ENCODE measurements around the gene CH25H. TPM values are rescaled to one million over a fixed set of nuclear protein-coding genes. Genes with fewer than 3 reads are reported as not detected.
"Not testable (repeated sequence)": the region's sequence is repeated elsewhere in the genome, so short reads cannot be mapped to it uniquely, and the experiment has no call there.

The CH25H gene
- polyA plus RNA-seq, 3 donors, result 0.11 to 0.22 (median 0.13) TPM

- DNase-seq (ENCODE audit: low read depth in 3 of 3, low spot score in 2 of 3), result no peak
Observed at GRCh38 chr10:89203237-89203636, 3.9 kb downstream of the CH25H start.

GRCh38 chr10:89202033-89202425, 5.1 kb downstream of the CH25H start:
- DNase-seq (ENCODE audit: low read depth in 3 of 3, low spot score in 2 of 3), result no peak

DNA sequence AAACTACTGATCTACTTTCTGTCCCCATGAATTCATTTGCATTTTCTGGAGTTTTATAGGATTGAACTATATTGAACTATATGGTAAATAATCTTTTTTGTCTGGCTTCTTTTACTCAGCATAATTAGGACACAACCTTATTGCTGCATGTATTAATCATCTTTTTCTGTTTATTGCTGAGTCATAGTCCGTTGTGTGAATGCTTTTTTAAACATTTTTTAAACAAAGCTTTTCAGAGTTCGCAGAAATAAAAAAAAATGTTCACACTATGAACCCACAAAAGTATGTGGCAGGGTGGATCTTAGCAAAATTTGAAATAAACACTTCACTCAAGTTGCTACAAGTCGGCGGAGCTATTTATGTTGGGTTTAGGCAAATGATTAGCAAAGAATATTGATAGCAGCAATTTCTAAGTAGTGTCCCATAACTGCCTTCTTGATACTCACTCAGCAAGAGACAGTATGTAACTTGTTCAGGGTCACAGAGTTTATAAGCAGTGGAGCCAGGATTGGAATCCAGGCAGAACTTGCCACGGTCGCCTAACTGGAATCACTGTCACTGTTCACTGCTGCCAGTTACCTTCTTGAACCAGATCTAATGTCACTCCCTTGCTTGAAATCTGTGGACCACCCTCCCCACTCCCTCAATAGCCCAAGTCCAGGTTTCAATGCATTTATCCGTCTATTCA, 5.6 kb downstream of the CH25H start:
- no peak for DNase-seq (ENCODE audit: low read depth in 3 of 3, low spot score in 2 of 3)

DNA sequence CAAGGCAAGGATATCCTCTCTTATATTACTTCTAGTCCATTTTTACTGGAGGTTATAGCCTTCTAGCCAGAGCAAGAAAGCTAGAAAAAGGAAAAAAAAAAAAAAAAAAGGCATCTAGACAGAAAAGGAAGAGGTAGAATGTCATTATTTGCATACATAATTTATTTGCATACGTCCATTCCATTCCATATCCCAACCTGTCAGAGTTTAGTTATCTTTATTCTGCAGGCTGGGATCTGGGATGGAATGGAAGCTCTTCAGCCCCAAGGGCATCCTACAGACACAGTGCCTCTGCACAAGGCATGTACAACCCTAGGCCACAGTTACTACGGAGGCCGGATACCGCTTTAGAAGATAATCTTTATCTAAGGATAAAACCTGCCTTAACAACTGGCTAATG, 9.6 kb downstream of the CH25H start:
- no peak for DNase-seq (ENCODE audit: low read depth in 3 of 3, low spot score in 2 of 3)

DNA sequence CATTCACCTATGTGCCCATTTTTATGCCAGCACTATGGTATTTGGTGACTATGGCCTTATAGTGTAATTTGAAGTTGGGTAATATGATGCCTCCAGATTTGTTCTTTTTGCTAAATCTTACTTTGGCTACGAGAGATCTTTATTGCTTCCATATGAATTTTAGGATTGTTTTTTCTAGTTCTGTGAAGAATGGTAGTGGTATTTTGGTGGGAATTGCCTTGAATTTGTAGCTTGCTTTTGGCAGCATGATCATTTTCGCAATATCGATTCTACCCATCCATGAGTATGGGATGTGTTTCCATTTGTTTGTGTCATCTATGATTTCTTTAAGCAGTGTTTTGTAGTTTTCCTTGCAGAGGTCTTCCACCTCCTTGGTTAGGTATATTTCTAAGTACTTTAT, 15.8 kb downstream of the CH25H start:
- not testable (repeated sequence) for DNase-seq (ENCODE audit: low read depth in 3 of 3, low spot score in 2 of 3)

DNA sequence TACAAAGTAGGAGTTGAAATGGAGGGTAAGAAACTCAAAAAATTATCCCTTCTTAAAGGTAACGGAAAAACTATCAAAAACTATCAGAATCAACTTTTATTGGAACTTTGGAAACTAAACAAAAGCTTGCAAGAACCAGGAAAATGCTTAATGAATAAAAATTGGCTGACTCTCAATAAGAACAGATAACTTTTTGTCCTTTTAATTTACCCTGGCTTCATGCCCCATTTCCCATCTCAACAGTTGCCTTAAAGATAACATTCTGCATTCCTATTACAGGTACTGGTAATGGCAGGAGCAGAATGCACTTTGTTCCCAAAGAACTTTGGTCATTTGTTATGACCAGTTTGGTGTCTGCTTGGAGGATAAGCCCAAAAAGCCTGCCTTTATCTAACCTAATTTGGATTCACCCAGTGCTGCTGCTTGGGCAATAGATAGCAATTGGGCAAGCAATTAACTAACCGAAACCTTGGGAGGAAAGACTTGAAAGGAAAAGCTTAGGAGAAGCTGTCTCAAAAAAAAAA, 17.8 kb downstream of the CH25H start:
- no peak for DNase-seq (ENCODE audit: low read depth in 3 of 3, low spot score in 2 of 3)

- DNase-seq (ENCODE audit: low read depth in 3 of 3, low spot score in 2 of 3), result no peak
Observed at GRCh38 chr10:89185658-89186057, 21.5 kb downstream of the CH25H start.

GRCh38 chr10:89184638-89185037, 22.5 kb downstream of the CH25H start:
- no peak for DNase-seq (ENCODE audit: low read depth in 3 of 3, low spot score in 2 of 3)

- no peak for DNase-seq (ENCODE audit: low read depth in 3 of 3, low spot score in 2 of 3)
Observed at GRCh38 chr10:89183571-89183970, 23.5 kb downstream of the CH25H start.

DNA sequence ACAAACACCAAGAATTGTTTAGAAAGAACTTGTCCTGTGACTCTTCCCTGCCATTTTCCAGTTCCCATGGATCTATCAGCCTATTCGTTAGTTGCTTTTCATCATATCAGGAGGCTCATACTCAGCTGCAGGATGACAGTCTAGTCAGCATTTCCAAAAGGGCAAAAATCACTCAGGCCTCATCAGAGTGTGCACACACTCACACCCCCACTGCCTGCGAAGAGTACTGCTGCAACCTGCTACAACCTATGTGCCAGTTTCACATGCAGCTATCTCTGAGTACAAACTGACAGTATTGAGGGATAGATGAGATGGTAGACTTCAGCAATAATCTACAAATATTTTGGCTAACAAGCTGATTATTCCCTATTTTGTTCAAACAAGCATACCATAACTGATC, 24.2 kb downstream of the CH25H start:
- no peak for DNase-seq (ENCODE audit: low read depth in 3 of 3, low spot score in 2 of 3)

DNA sequence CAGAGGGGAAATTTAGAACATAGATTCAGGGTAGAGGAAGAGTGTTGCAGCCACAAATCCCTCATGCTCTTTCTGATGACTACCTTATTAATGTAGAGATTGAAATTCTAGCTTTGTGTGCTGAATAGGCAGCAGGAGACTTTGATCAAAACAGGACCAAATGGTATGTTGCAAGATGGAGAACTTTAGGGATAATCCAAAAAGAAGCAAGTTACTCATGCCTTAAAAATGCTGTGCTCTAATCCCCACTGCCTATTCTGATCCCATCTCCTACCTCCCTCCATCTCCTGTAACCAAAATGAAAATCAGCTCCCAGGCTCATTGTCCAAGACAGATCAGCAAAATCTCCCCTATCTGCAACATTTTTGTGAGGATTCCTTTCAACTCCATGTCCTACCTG, 31.3 kb downstream of the CH25H start:
- no peak for DNase-seq (ENCODE audit: low read depth in 3 of 3, low spot score in 2 of 3)

DNA sequence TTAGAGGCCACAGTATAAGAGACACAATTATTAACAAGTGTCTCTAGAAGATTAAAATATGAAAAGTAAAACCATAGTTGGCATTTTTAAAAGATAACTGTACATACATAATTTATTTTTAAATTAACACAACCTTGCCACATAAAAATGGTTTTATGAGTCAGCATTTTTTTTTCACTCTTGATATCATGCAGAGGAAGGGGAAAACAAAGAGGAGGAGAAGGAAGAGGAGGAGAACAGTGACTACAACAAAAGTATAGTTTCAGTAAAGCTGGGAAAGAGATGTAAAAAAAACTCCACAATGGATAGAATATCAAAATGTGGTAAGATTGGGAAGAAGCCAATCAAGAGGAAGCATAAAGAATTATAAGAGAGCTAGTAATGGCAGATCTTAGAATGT, 34.0 kb downstream of the CH25H start:
- no peak for DNase-seq (ENCODE audit: low read depth in 3 of 3, low spot score in 2 of 3)

DNA sequence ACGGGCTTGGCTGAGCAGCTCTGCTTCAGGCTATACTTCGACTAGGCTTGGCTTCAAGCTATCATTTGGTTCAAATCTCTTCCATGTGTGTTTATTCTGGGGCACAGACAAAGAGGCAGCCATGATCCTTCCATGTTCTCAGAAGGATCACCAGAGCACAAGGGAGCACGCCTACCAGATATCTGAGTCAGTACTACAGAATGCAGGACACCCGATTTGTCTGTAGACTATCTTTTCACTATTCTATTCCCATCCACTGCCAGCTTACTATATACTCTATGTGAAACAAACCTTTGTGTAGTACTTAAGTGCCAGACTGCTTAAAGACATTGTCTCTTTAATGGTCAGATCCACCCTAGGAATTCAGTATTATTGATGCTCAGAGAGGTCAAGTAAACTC, 35.1 kb downstream of the CH25H start:
- DNase-seq (ENCODE audit: low read depth in 3 of 3, low spot score in 2 of 3), result no peak

GRCh38 chr10:89171263-89171872, 35.7 kb downstream of the CH25H start:
- DNase-seq (ENCODE audit: low read depth in 3 of 3, low spot score in 2 of 3), result no peak

- not testable (repeated sequence) for DNase-seq (ENCODE audit: low read depth in 3 of 3, low spot score in 2 of 3)
Observed at GRCh38 chr10:89168354-89168900, 38.7 kb downstream of the CH25H start.

DNA sequence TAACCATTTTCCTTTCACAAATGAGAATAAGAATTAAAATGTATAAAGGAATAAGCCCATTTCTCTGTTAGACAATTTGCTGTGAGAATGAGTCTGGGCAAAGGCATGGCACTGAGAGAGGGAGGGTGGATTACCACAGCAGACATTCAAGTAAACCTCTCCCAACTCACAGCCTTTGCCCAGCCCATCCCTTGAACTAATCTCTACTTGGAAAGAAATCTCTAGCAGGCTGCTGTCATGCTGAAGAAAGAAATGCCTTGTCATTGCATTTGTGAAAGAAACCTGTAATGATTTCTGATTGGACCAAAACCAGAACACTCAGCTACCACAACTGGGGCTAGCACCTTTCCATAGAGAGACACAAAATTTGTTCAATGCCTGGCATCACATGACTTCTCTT, 39.2 kb downstream of the CH25H start:
- no peak for DNase-seq (ENCODE audit: low read depth in 3 of 3, low spot score in 2 of 3)

GRCh38 chr10:89165923-89166322, 41.2 kb downstream of the CH25H start:
- no peak for DNase-seq (ENCODE audit: low read depth in 3 of 3, low spot score in 2 of 3)

DNA sequence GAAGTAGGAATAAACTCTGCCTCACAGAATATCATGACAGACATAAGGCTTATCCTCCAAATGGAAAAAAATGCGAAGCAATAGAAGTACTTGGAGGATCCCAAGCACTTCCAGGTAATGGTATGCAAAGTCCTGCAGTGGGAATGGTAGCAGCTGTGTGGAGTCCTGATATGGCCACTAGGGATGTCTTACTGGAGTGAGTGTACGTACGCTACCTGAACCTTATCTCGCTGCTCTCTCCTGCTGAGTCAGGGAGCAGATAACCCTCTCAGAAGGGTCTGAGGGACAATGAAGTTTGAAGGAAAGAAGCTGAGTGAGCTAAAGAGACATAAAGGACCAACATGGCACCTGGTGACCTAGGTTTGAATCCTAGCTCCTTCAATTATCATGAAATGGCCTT, 42.2 kb downstream of the CH25H start:
- no peak for DNase-seq (ENCODE audit: low read depth in 3 of 3, low spot score in 2 of 3)

- no peak for DNase-seq (ENCODE audit: low read depth in 3 of 3, low spot score in 2 of 3)
Observed at GRCh38 chr10:89164080-89164479, 43.0 kb downstream of the CH25H start.

DNA sequence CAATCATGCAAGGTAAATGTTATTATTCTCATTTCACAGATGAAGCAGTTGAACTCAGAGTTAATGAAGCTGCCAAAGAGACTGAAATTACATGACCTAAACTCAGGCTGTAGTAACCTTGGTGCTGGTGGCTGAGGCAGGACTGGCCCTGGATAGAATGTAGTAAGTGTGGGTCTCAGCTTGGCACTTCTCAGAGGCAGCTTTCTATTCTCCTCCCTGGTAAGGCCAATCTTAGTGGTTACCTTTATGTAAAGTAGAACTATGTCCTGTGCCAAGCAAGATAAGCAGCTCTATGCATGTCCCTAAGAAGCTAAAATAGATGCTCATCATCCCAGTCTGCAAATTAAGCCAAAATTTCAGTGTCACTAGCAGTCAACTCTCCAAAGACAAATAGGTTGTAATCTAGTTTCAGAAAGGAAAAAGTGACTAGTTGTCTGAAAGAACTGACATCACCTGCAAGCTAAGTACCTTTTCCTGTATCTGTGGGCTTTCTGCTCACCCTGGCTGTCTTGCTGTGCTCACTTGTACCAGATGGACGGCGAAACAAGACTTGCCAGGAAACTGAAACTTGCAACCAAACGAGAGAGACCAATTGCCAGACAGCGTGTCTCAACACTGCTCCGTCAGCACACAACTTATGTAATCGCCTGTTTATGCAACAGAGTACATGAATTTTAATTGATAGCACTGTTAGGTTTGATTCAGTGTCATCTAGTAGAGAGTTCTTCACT, 43.7 kb downstream of the CH25H start:
- DNase-seq (ENCODE audit: low read depth in 3 of 3, low spot score in 2 of 3), result no peak

DNA sequence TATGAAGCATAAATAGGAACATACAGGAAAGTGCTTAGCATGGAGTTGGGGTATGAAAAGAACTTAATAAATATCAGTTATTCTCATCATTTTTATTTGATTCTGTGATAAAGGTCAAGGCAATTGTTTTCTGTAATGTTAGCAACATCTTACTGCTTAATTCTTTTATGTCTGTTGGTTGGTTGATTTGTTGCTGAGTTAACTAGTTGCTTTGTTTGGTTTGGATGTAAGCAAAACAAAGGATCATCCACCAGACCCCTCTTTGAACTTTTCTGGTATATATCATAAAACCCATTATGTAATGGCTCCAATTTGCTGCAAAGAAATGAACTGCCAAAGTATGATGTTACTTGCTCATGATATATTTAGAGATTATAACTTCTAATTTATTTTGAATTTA, 44.5 kb downstream of the CH25H start:
- peak in 2 of 3 donors; percentile 12 to 19 for DNase-seq (ENCODE audit: low read depth in 3 of 3, low spot score in 2 of 3)
